ENCODE measurements around the gene ADH6. TPM values are rescaled to one million over a fixed set of nuclear protein-coding genes. Genes with fewer than 3 reads are reported as not detected.

Gene ADH6
- total RNA-seq, 1 donor from 2014 or later = not detected

Other genes starting within 250 kb of the ADH6 start
- 33.2 TPM for gene METAP1, start 223.5 kb downstream of the ADH6 start, total RNA-seq
- gene ADH5, start 130.5 kb downstream of the ADH6 start, total RNA-seq = 126 TPM
- gene ADH4, start 74.9 kb downstream of the ADH6 start, total RNA-seq = 1.8 TPM
- 2.8 TPM for gene ADH1A, start 71.7 kb upstream of the ADH6 start, total RNA-seq
- gene ADH1B, start 102.2 kb upstream of the ADH6 start, total RNA-seq = 710 TPM
- gene ADH1C, start 133.5 kb upstream of the ADH6 start, total RNA-seq = 75.2 TPM
- gene ADH7, start 216.1 kb upstream of the ADH6 start, total RNA-seq = not detected

All from sciatic nerve (tissue), 1 donor.